H1 (cell line): ENCODE measurements around the gene SNORC. TPM values are rescaled to one million over a fixed set of nuclear protein-coding genes. Genes with fewer than 3 reads are reported as not detected.

Experiments used
- BACH1 ChIP-seq: IDR thresholded peaks from 2 replicates; pipeline ENCODE4 v1.6.1; 2012; ENCODE audit warnings: low read length, improper control_type of control experiment
- CHD1 ChIP-seq: IDR thresholded peaks from 2 replicates; pipeline ENCODE4 v1.6.1; 2012; ENCODE audit warnings: low read depth, low read length, improper control_type of control experiment
- CHD2 ChIP-seq: IDR thresholded peaks from 2 replicates; pipeline ENCODE4 v1.6.1; 2012; ENCODE audit warnings: low read length, improper control_type of control experiment
- GTF2F1 ChIP-seq: IDR thresholded peaks from 2 replicates; pipeline ENCODE4 v1.6.1; 2012; ENCODE audit warnings: low read depth, low read length, improper control_type of control experiment, borderline replicate concordance
- KDM4A ChIP-seq: IDR thresholded peaks from one replicate; pipeline ENCODE4 v1.7.1; 2012; ENCODE audit warnings: low read depth, mild to moderate bottlenecking, moderate library complexity, low read length, inconsistent platforms; ENCODE audit not compliant: severe bottlenecking
- KDM5A ChIP-seq: fragments of 200-600 bp; IDR thresholded peaks from 2 replicates; pipeline ENCODE4 v1.7.1; 2012; ENCODE audit warnings: mild to moderate bottlenecking, low read length, inconsistent platforms, mixed read lengths
- NANOG ChIP-seq: IDR thresholded peaks from 2 replicates; pipeline ENCODE4 v1.6.1; 2011; ENCODE audit warnings: low read length, low read depth, mild to moderate bottlenecking, inconsistent platforms; ENCODE audit not compliant: insufficient read depth, poor library complexity, severe bottlenecking
- NRF1 ChIP-seq: IDR thresholded peaks from 2 replicates; pipeline ENCODE4 v1.6.1; 2011; ENCODE audit warnings: mild to moderate bottlenecking, low read depth, low read length, improper control_type of control experiment
- POLR2A ChIP-seq, 2 experiments: IDR thresholded peaks; 1 replicate in 1 of 2; 2 replicates in 1 of 2; pipeline ENCODE4 v1.6.1; 2011; ENCODE audit warnings: low read depth in 2 of 2, low read length in 2 of 2, mild to moderate bottlenecking in 2 of 2; ENCODE audit errors: control extremely low read depth in 1 of 2
- RAD21 ChIP-seq, 2 experiments: IDR thresholded peaks in 1 of 2; conservative IDR thresholded peaks in 1 of 2; 2 replicates each; pipeline ENCODE4 v1.6.1; 2011; ENCODE audit warnings: low read depth in 2 of 2, low read length in 2 of 2, improper control_type of control experiment in 1 of 2, inconsistent platforms in 1 of 2, mild to moderate bottlenecking in 1 of 2, moderate library complexity in 1 of 2
- RBBP5 ChIP-seq: IDR thresholded peaks from 2 replicates; pipeline ENCODE4 v1.7.1; 2012; ENCODE audit warnings: low read depth, mild to moderate bottlenecking, inconsistent platforms, low read length, moderate library complexity, borderline replicate concordance
- RFX5 ChIP-seq: IDR thresholded peaks from 2 replicates; pipeline ENCODE4 v1.6.1; 2011; ENCODE audit warnings: low read depth, low read length, improper control_type of control experiment, borderline replicate concordance
- SIRT6 ChIP-seq: IDR thresholded peaks from one replicate; pipeline ENCODE4 v1.7.1; 2012; ENCODE audit warnings: low read length, inconsistent platforms
- SIX5 ChIP-seq: IDR thresholded peaks from 2 replicates; pipeline ENCODE4 v1.6.1; 2011; ENCODE audit warnings: mild to moderate bottlenecking, low read depth, low read length
- SP2 ChIP-seq: IDR thresholded peaks from 2 replicates; pipeline ENCODE4 v1.6.1; 2012; ENCODE audit warnings: mild to moderate bottlenecking, low read length, inconsistent platforms
- SUZ12 ChIP-seq: fragments of 200-600 bp; sonication (generic); IDR thresholded peaks from 2 replicates; pipeline ENCODE4 v1.6.1; 2012; ENCODE audit warnings: mild to moderate bottlenecking, inconsistent platforms, low read length, moderate library complexity, mixed read lengths
- YY1 ChIP-seq: IDR thresholded peaks from 2 replicates; pipeline ENCODE4 v1.6.1; 2011; ENCODE audit warnings: low read depth, mild to moderate bottlenecking, low read length
- ZNF274 ChIP-seq: IDR thresholded peaks from 2 replicates; pipeline ENCODE4 v1.7.0; 2012; ENCODE audit warnings: low read length, borderline replicate concordance; ENCODE audit errors: extremely low read depth
- polyA plus RNA-seq, 7 experiments: library from polyadenylated mRNA; depleted of rRNA in 3 of 7; stranded (reverse) in 5 of 7; unstranded in 2 of 7; fragments of >200 nt in 5 of 7; fragments of 200-250 nt in 2 of 7; gene quantifications; 1 replicate in 5 of 7; 2 replicates in 1 of 7; 4 replicates in 1 of 7; pipeline versions ENCODE4 v1.2.1 to v1.2.3, GENCODE V29; 2011 to 2013; ENCODE audit warnings: missing spikeins in 2 of 7, mixed read lengths in 2 of 7
- total RNA-seq: library from RNA; stranded (reverse); fragmentation: NEBNext Ultra II Directional; extraction: Animal tissue kit (Norgen Biotek cat#: 25700); gene quantifications from 2 replicates; pipeline ENCODE4 v1.2.1, GENCODE V29; 2021
- TF ChIP-seq, protein P1 (sequence below): IDR thresholded peaks from 2 replicates; pipeline ENCODE4 v1.6.1; 2011; ENCODE audit warnings: low read depth, mild to moderate bottlenecking, low read length; ENCODE audit not compliant: insufficient read depth
- TF ChIP-seq, protein P2 (sequence below), 3 experiments: IDR thresholded peaks; 1 replicate in 2 of 3; 2 replicates in 1 of 3; pipeline versions ENCODE4 v1.5.1 to v1.6.1; 2011; ENCODE audit warnings: low read length in 3 of 3, mild to moderate bottlenecking in 3 of 3, inconsistent platforms in 2 of 3, low read depth in 1 of 3, moderate library complexity in 1 of 3; ENCODE audit not compliant: insufficient read depth in 1 of 3; ENCODE audit errors: control extremely low read depth in 1 of 3

Gene SNORC
- total and polyA plus RNA-seq, 2 of the 8 experiments (the other 6 are each of a cell fraction or from before 2014, with no cell fraction given): 1.6 to 1.8 TPM

DNA sequence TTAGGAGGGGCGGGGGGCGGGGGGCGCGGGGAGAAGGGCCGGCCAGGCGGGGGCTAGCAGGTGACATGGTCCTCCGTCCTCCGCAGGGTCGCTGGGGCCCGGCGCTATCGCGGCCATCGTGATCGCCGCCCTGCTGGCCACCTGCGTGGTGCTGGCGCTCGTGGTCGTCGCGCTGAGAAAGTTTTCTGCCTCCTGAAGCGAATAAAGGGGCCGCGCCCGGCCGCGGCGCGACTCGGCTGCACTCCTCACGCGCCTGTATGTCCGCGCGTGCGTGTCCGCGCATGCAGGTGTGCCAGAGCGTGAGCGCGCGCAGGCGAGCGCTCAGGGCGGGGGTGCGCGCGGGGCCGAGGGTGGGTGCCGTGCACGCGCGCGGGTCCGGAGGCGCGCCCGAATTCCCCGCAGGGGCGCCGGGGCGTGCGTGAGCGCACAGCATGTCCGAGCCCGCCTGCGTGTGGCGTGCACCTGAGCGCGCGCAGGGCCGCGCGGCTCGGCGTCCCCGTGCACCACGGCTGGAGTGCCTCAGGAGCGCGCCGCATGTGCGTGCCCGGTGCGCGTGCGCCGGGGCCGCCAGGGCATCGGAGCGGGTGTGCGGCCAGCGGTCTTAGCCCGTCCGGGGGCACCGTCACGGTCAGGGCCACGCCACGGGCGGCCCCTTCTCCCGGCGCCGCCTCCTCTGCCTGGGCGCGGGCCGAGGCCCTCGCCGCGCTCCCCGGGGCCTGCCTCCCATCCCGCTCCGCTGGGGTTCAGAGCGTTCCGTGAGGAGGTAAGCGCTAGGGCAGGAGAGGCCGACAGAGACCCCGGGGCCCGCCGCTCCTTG, 6.3 kb downstream of the SNORC start (continued):
- TF ChIP-seq ZNF274 (no peak), RFX5 (no peak), POLR2A (IDR thresholded peaks at IDR 0.05; ENCODE audit: control extremely low read depth in 1 of 2, low read depth in 2 of 2, low read length in 2 of 2) (0 out of 3 replicates have a peak, but pooled peaks of 1 of the 2 experiments have one; percentile 37), BACH1 (0 out of 2 replicates have a peak, but pooled peaks have one; percentile 28), NANOG (no peak), GTF2F1 (no peak), RBBP5 (peak; percentile 90), KDM5A (no peak), NRF1 (peak; percentile 28; the same call in 1 of the 2 replicates), SUZ12 (peak; percentile 57; the same call in 1 of the 2 replicates), CHD1 (no peak), YY1 (no peak; the same call in 1 of the 2 replicates), SIX5 (no peak), SP2 (no peak), CHD2 (no peak), RAD21 (IDR thresholded peaks at IDR 0.05 in 1 of 2, conservative IDR thresholded peaks at IDR 0.05 in 1 of 2; ENCODE audit: low read depth in 2 of 2, low read length in 2 of 2) (peak in 1 of 2 experiments; percentile 23; a peak in 1 of 4 replicates), KDM4A (peak; percentile 98), SIRT6 (no peak)
- TF ChIP-seq, protein P1, sequence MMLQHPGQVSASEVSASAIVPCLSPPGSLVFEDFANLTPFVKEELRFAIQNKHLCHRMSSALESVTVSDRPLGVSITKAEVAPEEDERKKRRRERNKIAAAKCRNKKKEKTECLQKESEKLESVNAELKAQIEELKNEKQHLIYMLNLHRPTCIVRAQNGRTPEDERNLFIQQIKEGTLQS: no peak
- TF ChIP-seq, protein P2, sequence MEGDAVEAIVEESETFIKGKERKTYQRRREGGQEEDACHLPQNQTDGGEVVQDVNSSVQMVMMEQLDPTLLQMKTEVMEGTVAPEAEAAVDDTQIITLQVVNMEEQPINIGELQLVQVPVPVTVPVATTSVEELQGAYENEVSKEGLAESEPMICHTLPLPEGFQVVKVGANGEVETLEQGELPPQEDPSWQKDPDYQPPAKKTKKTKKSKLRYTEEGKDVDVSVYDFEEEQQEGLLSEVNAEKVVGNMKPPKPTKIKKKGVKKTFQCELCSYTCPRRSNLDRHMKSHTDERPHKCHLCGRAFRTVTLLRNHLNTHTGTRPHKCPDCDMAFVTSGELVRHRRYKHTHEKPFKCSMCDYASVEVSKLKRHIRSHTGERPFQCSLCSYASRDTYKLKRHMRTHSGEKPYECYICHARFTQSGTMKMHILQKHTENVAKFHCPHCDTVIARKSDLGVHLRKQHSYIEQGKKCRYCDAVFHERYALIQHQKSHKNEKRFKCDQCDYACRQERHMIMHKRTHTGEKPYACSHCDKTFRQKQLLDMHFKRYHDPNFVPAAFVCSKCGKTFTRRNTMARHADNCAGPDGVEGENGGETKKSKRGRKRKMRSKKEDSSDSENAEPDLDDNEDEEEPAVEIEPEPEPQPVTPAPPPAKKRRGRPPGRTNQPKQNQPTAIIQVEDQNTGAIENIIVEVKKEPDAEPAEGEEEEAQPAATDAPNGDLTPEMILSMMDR (IDR thresholded peaks at IDR 0.05; ENCODE audit: control extremely low read depth in 1 of 3, insufficient read depth in 1 of 3, low read depth in 1 of 3, low read length in 3 of 3): peak in 2 of 3 experiments; percentile 37 to 41; a peak in 3 of 4 replicates
